ENCODE measurements around the gene OSBPL7.

GRCh38 chr17:47810200-47810821 is 11.3 kb downstream of the OSBPL7 start:
- TF ChIP-seq CTCF (IDR thresholded peaks at IDR 0.05; ENCODE audit: low read length), result no peak
- TF ChIP-seq EZH2 (IDR thresholded peaks at IDR 0.05; ENCODE audit: borderline replicate concordance, low read length), result no peak

All from OCI-LY1 (cell line).